HCT116 (cell line): ENCODE measurements around the gene IFNL3.

ENCODE experiments used
- ATF3 ChIP-seq: IDR thresholded peaks from 2 replicates; pipeline ENCODE4 v1.6.1; 2012
- CEBPB ChIP-seq: IDR thresholded peaks from 2 replicates; pipeline ENCODE4 v1.6.1; 2012; ENCODE audit warnings: low read depth
- CTCF ChIP-seq, 3 experiments: fragments of 200-600 bp in 1 of 3; sonication (generic) in 1 of 3; IDR thresholded peaks in 2 of 3; conservative IDR thresholded peaks in 1 of 3; 2 replicates each; pipeline ENCODE4 v1.5.1; 2012 to 2017; ENCODE audit warnings: low read depth in 2 of 3, low read length in 2 of 3, antibody characterized with exemption in 1 of 3, borderline replicate concordance in 1 of 3, control low read depth in 1 of 3, mild to moderate bottlenecking in 1 of 3, mixed read lengths in 1 of 3, mixed run types in 1 of 3, moderate library complexity in 1 of 3; ENCODE audit not compliant: insufficient read depth in 1 of 3
- EGR1 ChIP-seq: IDR thresholded peaks from 2 replicates; pipeline ENCODE4 v1.6.1; 2012; ENCODE audit warnings: low read depth
- EZH2 ChIP-seq: fragments of 200-600 bp; sonication (generic); IDR thresholded peaks from 2 replicates; pipeline ENCODE4 v1.6.1; 2017; ENCODE audit warnings: antibody characterized with exemption, mixed run types
- MAX ChIP-seq: IDR thresholded peaks from 2 replicates; pipeline ENCODE4 v1.6.1; 2012
- POLR2A ChIP-seq: IDR thresholded peaks from 2 replicates; pipeline ENCODE4 v1.7.0; 2011; ENCODE audit warnings: borderline replicate concordance; ENCODE audit not compliant: insufficient read depth, insufficient read length; ENCODE audit errors: extremely low read depth
- RAD21 ChIP-seq: IDR thresholded peaks from 2 replicates; pipeline ENCODE4 v1.6.1; 2012; ENCODE audit warnings: low read depth, mild to moderate bottlenecking
- REST ChIP-seq: IDR thresholded peaks from 2 replicates; pipeline ENCODE4 v1.6.1; 2012; ENCODE audit warnings: low read depth
- SIN3A ChIP-seq: IDR thresholded peaks from 2 replicates; pipeline ENCODE4 v1.6.1; 2012; ENCODE audit warnings: low read depth
- SRF ChIP-seq: IDR thresholded peaks from 2 replicates; pipeline ENCODE4 v1.6.1; 2012; ENCODE audit warnings: low read depth
- TCF7L2 ChIP-seq: IDR thresholded peaks from 2 replicates; pipeline ENCODE4 v1.7.0; 2011; ENCODE audit warnings: borderline replicate concordance, inconsistent platforms; ENCODE audit not compliant: insufficient read depth, insufficient read length; ENCODE audit errors: extremely low read depth
- YY1 ChIP-seq: IDR thresholded peaks from 2 replicates; pipeline ENCODE4 v1.6.1; 2011; ENCODE audit warnings: low read length, low read depth, moderate library complexity, mild to moderate bottlenecking; ENCODE audit not compliant: insufficient replicate concordance; ENCODE audit errors: extremely low read depth
- ZBTB33 ChIP-seq: IDR thresholded peaks from 2 replicates; pipeline ENCODE4 v1.6.1; 2011; ENCODE audit warnings: mild to moderate bottlenecking, low read length, moderate library complexity; ENCODE audit not compliant: insufficient replicate concordance; ENCODE audit errors: extremely low read depth

- no peak for TF ChIP-seq CTCF (IDR thresholded peaks at IDR 0.05 in 2 of 3, conservative IDR thresholded peaks at IDR 0.05 in 1 of 3; ENCODE audit: borderline replicate concordance in 1 of 3, insufficient read depth in 1 of 3, low read depth in 2 of 3, low read length in 2 of 3)
- TF ChIP-seq RAD21 = no peak
- TF ChIP-seq EZH2 = no peak
- TF ChIP-seq ZBTB33 = no peak
- no peak for TF ChIP-seq TCF7L2
- TF ChIP-seq EGR1 = no peak
- no peak for TF ChIP-seq POLR2A
- TF ChIP-seq REST = no peak
- no peak for TF ChIP-seq MAX
- no peak for TF ChIP-seq YY1
- no peak for TF ChIP-seq SIN3A
- TF ChIP-seq ATF3 = no peak
- TF ChIP-seq CEBPB = no peak
- TF ChIP-seq SRF = no peak
Measured at GRCh38 chr19:39211731-39212374, 33.0 kb downstream of the IFNL3 start.
